GM12878 (cell line): Measurements from ENCODE around the gene GAS2. TPM values are rescaled to one million over a fixed set of nuclear protein-coding genes. Genes with fewer than 3 reads are reported as not detected.

Experiments used
- ATAC-seq: fragments of 200-7000 bp; cut with Tn5 transposase; 3 replicates; pipeline ENCODE4 v1.9.1; 2020; ENCODE audit warnings: mild to moderate bottlenecking, moderate library complexity
- BruUV-seq: library from RNA; stranded (reverse); fragments of 400-500 nt; replicated peaks from 2 replicates; lab custom pipeline; 2021; lab: Mats Ljungman, UMichigan
- CTCF ChIA-PET: fragments of 300-600 bp; sonication (Branson Sonifier 250); formaldehyde crosslinking; extraction: SDS; loops from one replicate; lab custom pipeline; 2021; ENCODE audit warnings: inconsistent platforms; lab: Yijun Ruan, JAX
- POLR2A ChIA-PET: fragments of 350-600 bp; formaldehyde crosslinking; extraction: SDS; loops from one replicate; lab custom pipeline; 2021; ENCODE audit warnings: inconsistent platforms; lab: Charles Lee
- RAD21 ChIA-PET: fragments of 300-600 bp; sonication (Branson Sonifier 250); formaldehyde crosslinking; loops from one replicate; lab custom pipeline; 2023; ENCODE audit warnings: antibody characterized with exemption; ENCODE audit not compliant: unreplicated experiment; lab: Charles Lee
- SMC1A ChIA-PET: fragments of 300-600 bp; sonication (Branson Sonifier 250); formaldehyde crosslinking; loops from one replicate; lab custom pipeline; 2023; ENCODE audit not compliant: unreplicated experiment, uncharacterized antibody; lab: Charles Lee
- DNase-seq: peaks from one replicate; pipeline ENCODE4 v3.0.0-alpha.2; 2011; ENCODE audit warnings: low read depth, low spot score
- FAIRE-seq: peaks from 3 replicates; lab custom pipeline; 2011; peaks lifted over from hg19 to GRCh38; lab: Jason Lieb, UNC
- H2AFZ ChIP-seq: 2 replicates; pipeline ENCODE4 v1.6.0; 2011; ENCODE audit warnings: low read depth, low read length, control low read depth; ENCODE audit not compliant: control insufficient read depth
- H3K27ac ChIP-seq: 2 replicates; pipeline ENCODE4 v1.5.1; 2011; ENCODE audit warnings: control low read depth; ENCODE audit not compliant: control insufficient read depth, insufficient read depth
- H3K27me3 ChIP-seq, 2 experiments: replicated peaks in 1 of 2; 2 replicates each; pipeline versions ENCODE4 v1.6.0 to v1.6.1; 2011; ENCODE audit warnings: low read length in 1 of 2; ENCODE audit not compliant: control insufficient read depth in 2 of 2, insufficient read depth in 2 of 2
- H3K36me3 ChIP-seq, 2 experiments: 2 replicates each; pipeline ENCODE4 v1.5.1; 2011; ENCODE audit warnings: low read length in 1 of 2; ENCODE audit not compliant: control insufficient read depth in 2 of 2, insufficient read depth in 2 of 2
- H3K4me1 ChIP-seq: 2 replicates; pipeline ENCODE4 v1.6.1; 2011; ENCODE audit warnings: mild to moderate bottlenecking, low read length, moderate library complexity, mixed read lengths; ENCODE audit not compliant: control insufficient read depth, insufficient read depth
- H3K4me2 ChIP-seq: 2 replicates; pipeline ENCODE4 v1.6.0; 2011; ENCODE audit warnings: control low read depth; ENCODE audit not compliant: control insufficient read depth, insufficient read depth
- H3K4me3 ChIP-seq: fragments of 200-600 bp; sonication (generic); 2 replicates; pipeline ENCODE4 v1.5.1; 2016
- H3K79me2 ChIP-seq: 2 replicates; pipeline ENCODE4 v1.6.0; 2011; ENCODE audit warnings: low read length; ENCODE audit not compliant: control insufficient read depth, insufficient read depth
- H3K9ac ChIP-seq: 2 replicates; pipeline ENCODE4 v1.8.0; 2011; ENCODE audit warnings: low read length, control low read depth, mixed read lengths; ENCODE audit not compliant: control insufficient read depth, insufficient read depth
- H3K9me3 ChIP-seq: replicated peaks from 3 replicates; pipeline ENCODE4 v1.5.1; 2011; ENCODE audit warnings: mild to moderate bottlenecking, low read length; ENCODE audit not compliant: control insufficient read depth, insufficient read depth
- H4K20me1 ChIP-seq: 2 replicates; pipeline ENCODE4 v1.6.0; 2011; ENCODE audit not compliant: control insufficient read depth, insufficient read depth
- CBFB ChIP-seq: IDR thresholded peaks from 2 replicates; pipeline ENCODE4 v1.6.1; 2016; ENCODE audit warnings: antibody characterized with exemption, low read depth
- EGR1 ChIP-seq, 2 experiments: IDR thresholded peaks; 1 replicate in 1 of 2; 2 replicates in 1 of 2; pipeline ENCODE4 v1.6.1; 2011 to 2012; ENCODE audit warnings: low read depth in 2 of 2, low read length in 2 of 2, borderline replicate concordance in 1 of 2, mild to moderate bottlenecking in 1 of 2, moderate library complexity in 1 of 2
- GABPA ChIP-seq: IDR thresholded peaks from 2 replicates; pipeline ENCODE4 v1.6.1; 2014; ENCODE audit warnings: antibody characterized with exemption, low read depth, mild to moderate bottlenecking, inconsistent platforms
- NFYB ChIP-seq: IDR thresholded peaks from 2 replicates; pipeline ENCODE4 v1.6.1; 2011; ENCODE audit warnings: low read depth, mild to moderate bottlenecking, low read length, improper control_type of control experiment, moderate library complexity; ENCODE audit not compliant: insufficient read depth
- POLR2AphosphoS5 ChIP-seq: IDR thresholded peaks from 2 replicates; pipeline ENCODE4 v1.6.1; 2011; ENCODE audit warnings: mild to moderate bottlenecking, low read length, inconsistent platforms
- RAD51 ChIP-seq: fragments of 450-650 bp; IDR thresholded peaks from 2 replicates; pipeline ENCODE4 v1.6.1; 2016; ENCODE audit warnings: moderate library complexity, mild to moderate bottlenecking, inconsistent platforms
- SKIL ChIP-seq: fragments of 450-650 bp; IDR thresholded peaks from 2 replicates; pipeline ENCODE4 v1.6.1; 2017; ENCODE audit warnings: mild to moderate bottlenecking, low read depth, inconsistent platforms; ENCODE audit not compliant: poor library complexity, severe bottlenecking
- ZBTB40 ChIP-seq: fragments of 450-650 bp; IDR thresholded peaks from 2 replicates; pipeline ENCODE4 v1.6.1; 2016; ENCODE audit warnings: mild to moderate bottlenecking, moderate library complexity, borderline replicate concordance
- WGBS: methylation state at CpG from one replicate; pipeline ENCODE4 v1.1.6; 2016; ENCODE audit warnings: low lambda C conversion rate; ENCODE audit not compliant: insufficient replicate concordance, insufficient coverage; ENCODE audit errors: missing lambda C conversion rate; 5-methylcytosine and 5-hydroxymethylcytosine counted together
- in situ Hi-C: fragments of 300-500 bp; cut with MboI; formaldehyde crosslinking; loops from 9 replicates; pipeline ENCODE4 v1.14.3; 2018; ENCODE audit warnings: mixed read lengths
- intact Hi-C: fragments of 100-400 bp; cut with micrococcal nuclease; formaldehyde crosslinking; loops from one replicate; pipeline ENCODE4 v1.14.2; 2022; ENCODE audit not compliant: unreplicated experiment
- polyA plus RNA-seq, 11 experiments: library from polyadenylated mRNA; depleted of rRNA in 4 of 11; unstranded in 6 of 11; stranded (reverse) in 5 of 11; fragments of >200 nt; fragmentation: Nextera tagmentation in 4 of 11; fragmentation: Illumina TruSeq in 1 of 11; extraction: Ambion mirVana in 4 of 11; extraction: Trizol in 1 of 11; gene quantifications; 1 replicate in 1 of 11; 2 replicates in 10 of 11; pipeline versions ENCODE4 v1.2.1 to v1.2.3, GENCODE V29; 2011 to 2016; ENCODE audit warnings: inconsistent platforms in 2 of 11, missing spikeins in 2 of 11, low read depth in 1 of 11
- total RNA-seq, 4 experiments: library from RNA; depleted of rRNA in 3 of 4; stranded (reverse); fragments of >200 nt in 3 of 4; fragmentation: Illumina TruSeq in 1 of 4; extraction: Trizol in 1 of 4; gene quantifications; 2 replicates each; pipeline versions ENCODE4 v1.2.1 to v1.2.3, GENCODE V29; 2013 to 2021

The GAS2 gene
- total and polyA plus RNA-seq, 10 of the 15 experiments (the other 5 are each of a cell fraction or from before 2014, with no cell fraction given): 16.4 to 81.4 (median 26.2) TPM

GRCh38 chr11:22656130-22656529 lies 10.3 kb upstream of the GAS2 start:
- H3K79me2 ChIP-seq: no peaks in the 10 kb centered on the region
- H3K27me3 ChIP-seq: no peaks in the 10 kb centered on the region
- DNase-seq (no peak), ATAC-seq (peak; percentile 55), FAIRE-seq (no peak)
- CTCF ChIA-PET: interaction anchor here (1.6 to 2.7 kb wide), 5 partner anchors 15 to 131 kb away, joined by 5 to 21 read pairs (median 11); partner anchors contain the start of gene FANCF
- BruUV-seq: no TSS peak
- no peak overlapping the region for H3K4me2 ChIP-seq
- peaks cover 6% of the 10 kb centered on the region for H3K4me1 ChIP-seq
- no peak overlapping the region for H2AFZ ChIP-seq
- RAD21 ChIA-PET: interaction anchor here (0.7 to 2.5 kb wide), 12 partner anchors 10 to 173 kb away, joined by 3 to 41 read pairs (median 12); partner anchors contain the start of genes FANCF and GAS2
- no peak overlapping the region for H3K4me3 ChIP-seq
- SMC1A ChIA-PET: interaction anchor here (1.0 to 3.4 kb wide), 11 partner anchors 10 to 131 kb away, joined by 3 to 27 read pairs (median 9); partner anchors contain the start of genes FANCF and GAS2
- TF ChIP-seq CBFB: no peak
- TF ChIP-seq RAD51: peak; percentile 23; the same call in 1 of the 2 replicates
- TF ChIP-seq NFYB: peak; percentile 81
- no peak for TF ChIP-seq GABPA
- no peak overlapping the region for H3K27ac ChIP-seq
- no peak overlapping the region for H3K9ac ChIP-seq
- intact Hi-C loops (no loop called here), in situ Hi-C loops (no loop called here)
- POLR2A ChIA-PET: interaction anchor here (1.0 to 2.4 kb wide), 6 partner anchors 10 to 173 kb away, joined by 4 to 16 read pairs (median 7); partner anchors contain the start of genes FANCF, GAS2 and SVIP
- H3K9me3 ChIP-seq: no peaks in the 10 kb centered on the region
- H3K36me3 ChIP-seq: no peaks in the 10 kb centered on the region
- H4K20me1 ChIP-seq: no peaks in the 10 kb centered on the region

GRCh38 chr11:22657101-22657694 lies 9.2 kb upstream of the GAS2 start:
- in situ Hi-C loops: no loop called here
- POLR2A ChIA-PET: interaction anchor here (0.6 to 2.4 kb wide), 14 partner anchors 9 to 172 kb away, joined by 3 to 16 read pairs (median 7); partner anchors contain the start of genes FANCF, GAS2 and SVIP
- TF ChIP-seq POLR2AphosphoS5 (no peak), SKIL (no peak), ZBTB40 (no peak; the same call in 1 of the 2 replicates), EGR1 (IDR thresholded peaks at IDR 0.05; ENCODE audit: borderline replicate concordance in 1 of 2, low read depth in 2 of 2, low read length in 2 of 2) (peak in 1 of 2 experiments; percentile 79; a peak in 2 of 3 replicates)

More at GRCh38 chr11:22657101-22657694, 9.2 kb upstream of the GAS2 start:
- ATAC-seq (peak; percentile 92), FAIRE-seq (no peak), DNase-seq (no peak)
- Histone ChIP-seq H3K4me3 (no peak overlapping the region), H3K27me3 (no peaks in the 10 kb centered on the region), H3K36me3 (no peaks in the 10 kb centered on the region), H3K4me2 (peak overlapping the region; percentile 54), H4K20me1 (no peaks in the 10 kb centered on the region), H3K9me3 (no peaks in the 10 kb centered on the region), H3K27ac (peak overlapping the region; percentile 42; the same call in 1 of the 2 replicates), H2AFZ (peak overlapping the region; percentile 65), H3K4me1 (peaks cover 6% of the 10 kb centered on the region), H3K9ac (no peak overlapping the region), H3K79me2 (no peaks in the 10 kb centered on the region)
- SMC1A ChIA-PET: interaction anchor here (0.6 to 3.4 kb wide), 20 partner anchors 9 to 172 kb away, joined by 3 to 27 read pairs (median 5); partner anchors contain the start of genes FANCF, GAS2 and SVIP
- 29% methylated on average over 1 of the region's 1 CpG for WGBS
- intact Hi-C loops: no loop called here
- RAD21 ChIA-PET: interaction anchor here (0.7 to 2.5 kb wide), 20 partner anchors 9 to 216 kb away, joined by 3 to 41 read pairs (median 5); partner anchors contain the start of genes FANCF, GAS2 and SVIP
- CTCF ChIA-PET: interaction anchor here (0.7 to 2.7 kb wide), 15 partner anchors 9 to 171 kb away, joined by 3 to 21 read pairs (median 5); partner anchors contain the start of genes FANCF and GAS2
- BruUV-seq: no TSS peak
